IMR-90 (cell line): ENCODE results near the gene WASF1. TPM values are rescaled to one million over a fixed set of nuclear protein-coding genes. Genes with fewer than 3 reads are reported as not detected.

ENCODE experiments used
- ATAC-seq: fragments of 200-7000 bp; cut with Tn5 transposase; 2 replicates; pipeline ENCODE4 v1.9.1; 2020; ENCODE audit warnings: low read depth, mild to moderate bottlenecking, moderate library complexity
- BruUV-seq: library from RNA; stranded (reverse); fragments of 400-500 nt; replicated peaks from 2 replicates; lab custom pipeline; 2021; lab: Mats Ljungman, UMichigan
- CTCF ChIA-PET: fragments of 300-600 bp; formaldehyde crosslinking; extraction: SDS; loops from one replicate; lab custom pipeline; 2021; ENCODE audit warnings: antibody characterized with exemption; lab: Yijun Ruan, JAX
- POLR2A ChIA-PET: fragments of 300-600 bp; sonication (Branson Sonifier 250); formaldehyde crosslinking; loops from one replicate; lab custom pipeline; 2022; ENCODE audit warnings: antibody characterized with exemption; ENCODE audit not compliant: unreplicated experiment; lab: Charles Lee
- DNase-seq: peaks from one replicate; pipeline ENCODE4 v3.0.0; 2013
- H2AFZ ChIP-seq: replicated peaks from 2 replicates; pipeline ENCODE3; 2013; ENCODE audit warnings: low read length, mild to moderate bottlenecking; ENCODE audit not compliant: poor library complexity
- H2AK5ac ChIP-seq: 2 replicates; pipeline ENCODE4 v1.6.1; 2013; ENCODE audit warnings: low read depth, low read length, inconsistent platforms
- H2AK9ac ChIP-seq: replicated peaks from 2 replicates; pipeline ENCODE3; 2013; ENCODE audit warnings: mild to moderate bottlenecking, low read depth, low read length, moderate library complexity; ENCODE audit not compliant: poor library complexity
- H2BK120ac ChIP-seq: 2 replicates; pipeline ENCODE4 v1.6.1; 2013; ENCODE audit warnings: low read depth, low read length, inconsistent platforms
- H2BK15ac ChIP-seq: 3 replicates; pipeline ENCODE4 v1.6.1; 2013; ENCODE audit warnings: low read depth, low read length, inconsistent platforms
- H2BK20ac ChIP-seq: 2 replicates; pipeline ENCODE4 v1.6.1; 2013; ENCODE audit warnings: low read depth, mild to moderate bottlenecking, inconsistent platforms, low read length, moderate library complexity
- H2BK5ac ChIP-seq: 2 replicates; pipeline ENCODE4 v1.6.1; 2013; ENCODE audit warnings: mild to moderate bottlenecking, low read depth, low read length, inconsistent platforms; ENCODE audit not compliant: poor library complexity, severe bottlenecking
- H3K14ac ChIP-seq: replicated peaks from 2 replicates; pipeline ENCODE4 v1.6.1; 2013; ENCODE audit warnings: low read depth, low read length, inconsistent platforms
- H3K18ac ChIP-seq: 2 replicates; pipeline ENCODE4 v1.6.1; 2013; ENCODE audit warnings: low read depth, low read length, control low read depth
- H3K23ac ChIP-seq: 2 replicates; pipeline ENCODE4 v1.6.1; 2013; ENCODE audit warnings: low read depth, low read length, inconsistent platforms
- H3K27ac ChIP-seq: 2 replicates; pipeline ENCODE4 v1.5.1; 2013; ENCODE audit warnings: mild to moderate bottlenecking, control low read depth, low read length; ENCODE audit not compliant: insufficient read depth
- H3K27me3 ChIP-seq: 2 replicates; pipeline ENCODE4 v1.6.1; 2013; ENCODE audit warnings: low read length; ENCODE audit not compliant: control insufficient read depth, insufficient read depth
- H3K36me3 ChIP-seq: 2 replicates; pipeline ENCODE4 v1.6.1; 2013; ENCODE audit warnings: low read length, mixed read lengths; ENCODE audit not compliant: control insufficient read depth, insufficient read depth
- H3K4ac ChIP-seq: 2 replicates; pipeline ENCODE4 v1.6.1; 2013; ENCODE audit warnings: low read depth, low read length, inconsistent platforms
- H3K4me1 ChIP-seq: 2 replicates; pipeline ENCODE4 v1.6.1; 2013; ENCODE audit warnings: low read length, mixed read lengths; ENCODE audit not compliant: control insufficient read depth, insufficient read depth
- H3K4me2 ChIP-seq: 2 replicates; pipeline ENCODE4 v1.6.1; 2013; ENCODE audit warnings: low read depth, mild to moderate bottlenecking, control low read depth, low read length, moderate library complexity
- H3K4me3 ChIP-seq: 2 replicates; pipeline ENCODE4 v1.5.1; 2013; ENCODE audit warnings: low read depth, mild to moderate bottlenecking, control low read depth, low read length, moderate library complexity; ENCODE audit not compliant: insufficient read depth
- H3K56ac ChIP-seq: 2 replicates; pipeline ENCODE4 v1.6.1; 2013; ENCODE audit warnings: low read length, inconsistent platforms; ENCODE audit not compliant: insufficient read depth; ENCODE audit errors: extremely low read depth
- H3K79me1 ChIP-seq, 2 experiments: 2 replicates each; pipeline ENCODE4 v1.6.1; 2013; ENCODE audit warnings: low read length in 2 of 2, inconsistent platforms in 1 of 2, low read depth in 1 of 2
- H3K9ac ChIP-seq: 2 replicates; pipeline ENCODE4 v1.6.1; 2013; ENCODE audit warnings: low read depth, low read length, control low read depth
- H3K9me1 ChIP-seq: 2 replicates; pipeline ENCODE4 v1.6.1; 2013; ENCODE audit warnings: low read length, inconsistent platforms; ENCODE audit not compliant: insufficient read depth
- H3K9me3 ChIP-seq: 2 replicates; pipeline ENCODE4 v1.6.1; 2013; ENCODE audit warnings: low read length; ENCODE audit not compliant: control insufficient read depth, insufficient read depth
- H4K20me1 ChIP-seq: 2 replicates; pipeline ENCODE4 v1.6.1; 2013; ENCODE audit warnings: low read length, inconsistent platforms; ENCODE audit not compliant: insufficient read depth
- H4K5ac ChIP-seq: 2 replicates; pipeline ENCODE4 v1.6.1; 2013; ENCODE audit warnings: mild to moderate bottlenecking, low read depth, low read length, control low read depth
- H4K8ac ChIP-seq, 2 experiments: 2 replicates each; pipeline ENCODE4 v1.6.1; 2013; ENCODE audit warnings: low read depth in 2 of 2, low read length in 2 of 2, control low read depth in 1 of 2, inconsistent platforms in 1 of 2
- H4K91ac ChIP-seq: 2 replicates; pipeline ENCODE4 v1.6.1; 2013; ENCODE audit warnings: low read depth, low read length, inconsistent platforms; ENCODE audit not compliant: insufficient read depth
- BHLHE40 ChIP-seq: fragments of 150-350 bp; IDR thresholded peaks from 2 replicates; pipeline ENCODE4 v1.6.1; 2016; ENCODE audit warnings: mild to moderate bottlenecking, low read depth, low read length
- CEBPB ChIP-seq: IDR thresholded peaks from 2 replicates; pipeline ENCODE4 v1.6.1; 2012; ENCODE audit warnings: low read depth, low read length, improper control_type of control experiment
- CHD1 ChIP-seq: IDR thresholded peaks from 2 replicates; pipeline ENCODE4 v1.6.1; 2012; ENCODE audit warnings: low read depth, low read length, improper control_type of control experiment
- CTCF ChIP-seq: conservative IDR thresholded peaks from 2 replicates; pipeline ENCODE4 v1.5.1; 2012; ENCODE audit warnings: mild to moderate bottlenecking, low read depth, low read length, improper control_type of control experiment
- ELK1 ChIP-seq: fragments of 150-350 bp; IDR thresholded peaks from 2 replicates; pipeline ENCODE4 v1.6.1; 2016; ENCODE audit warnings: low read depth, mild to moderate bottlenecking, low read length, moderate library complexity, borderline replicate concordance
- NFE2L2 ChIP-seq: fragments of 150-350 bp; IDR thresholded peaks from 2 replicates; pipeline ENCODE4 v1.6.1; 2016; ENCODE audit warnings: low read depth, mild to moderate bottlenecking, low read length
- POLR2A ChIP-seq: IDR thresholded peaks from 2 replicates; pipeline ENCODE4 v1.6.1; 2012; ENCODE audit warnings: mild to moderate bottlenecking, low read depth, low read length
- RAD21 ChIP-seq: IDR thresholded peaks from 2 replicates; pipeline ENCODE4 v1.6.1; 2012; ENCODE audit warnings: low read length, improper control_type of control experiment
- RFX5 ChIP-seq: IDR thresholded peaks from 2 replicates; pipeline ENCODE4 v1.8.0; 2012; ENCODE audit warnings: low read depth, mild to moderate bottlenecking, low read length, moderate library complexity
- USF2 ChIP-seq: fragments of 150-350 bp; IDR thresholded peaks from 2 replicates; pipeline ENCODE4 v1.6.1; 2017; ENCODE audit warnings: mild to moderate bottlenecking, antibody characterized with exemption, low read length, low read depth
- WGBS, 2 experiments: methylation state at CpG; one replicate each; pipeline versions ENCODE4 v1.1.5 to v1.1.7; 2013; ENCODE audit warnings: missing lambda C conversion rate in 2 of 2; ENCODE audit not compliant: insufficient read length in 1 of 2; ENCODE audit errors: extremely low coverage in 2 of 2; 5-methylcytosine and 5-hydroxymethylcytosine counted together
- dilution Hi-C: fragments of 300-500 bp; cut with HindIII; formaldehyde crosslinking; loops from one replicate; pipeline ENCODE4 v1.14.3; 2018; ENCODE audit warnings: low sequenced_read_pairs; ENCODE audit not compliant: unreplicated experiment
- in situ Hi-C: fragments of 300-500 bp; cut with MboI; formaldehyde crosslinking; loops from 3 replicates; pipeline ENCODE4 v1.14.3; 2019; ENCODE audit warnings: low sequenced_read_pairs, inconsistent platforms, mixed read lengths
- intact Hi-C: fragments of 100-400 bp; cut with micrococcal nuclease; formaldehyde crosslinking; loops from 2 replicates; pipeline ENCODE4 v1.10.0; 2022
- polyA plus RNA-seq, 3 experiments: library from polyadenylated mRNA; depleted of rRNA; stranded (reverse); fragments of >200 nt; gene quantifications; 2 replicates each; pipeline ENCODE4 v1.2.3, GENCODE V29; 2012; ENCODE audit warnings: low replicate concordance in 1 of 3
- total RNA-seq: library from RNA; depleted of rRNA; stranded (reverse); fragments of >200 nt; gene quantifications from 2 replicates; pipeline ENCODE4 v1.2.3, GENCODE V29; 2012

Gene WASF1
- total and polyA plus RNA-seq, 2 of the 4 experiments (the other 2 are of a cell fraction) = 3.0 to 17.3 TPM

GRCh38 chr6:110178626-110179405, 654 bp downstream of the WASF1 start (continued):
- TF ChIP-seq USF2 (no peak), RFX5 (no peak)

- 90% methylated on average over 2 of the region's 4 CpGs; no CpG with 5 or more reads in 1 of the 2 experiments for WGBS, 2 experiments
- no peak overlapping the region for H3K18ac ChIP-seq
- H3K36me3 ChIP-seq = no peaks in the 10 kb centered on the region
- H2BK20ac ChIP-seq = no peak overlapping the region
- H3K9me1 ChIP-seq = no peaks in the 10 kb centered on the region
- no peak overlapping the region for H3K4me3 ChIP-seq
- in situ Hi-C loops (no loop called here), intact Hi-C loops (no loop called here), dilution Hi-C loops (no loop called here)
- no peak overlapping the region for H2BK5ac ChIP-seq
- no peak overlapping the region for H4K91ac ChIP-seq
- no peak overlapping the region for H3K14ac ChIP-seq
- no peak overlapping the region for H2AFZ ChIP-seq
- H3K9ac ChIP-seq = no peak overlapping the region
- H3K23ac ChIP-seq = no peak overlapping the region
- no TSS peak for BruUV-seq
- DNase-seq = peak; percentile 1
- 0 out of 2 replicates have a peak, but pooled peaks have one; percentile 17 for ATAC-seq
- H4K8ac ChIP-seq = no peak overlapping the region
- H3K9me3 ChIP-seq = no peaks in the 10 kb centered on the region
- H3K27me3 ChIP-seq = no peaks in the 10 kb centered on the region
- peaks cover 14% of the 10 kb centered on the region; the same call in 1 of the 2 replicates for H4K20me1 ChIP-seq
- H3K4ac ChIP-seq = no peak overlapping the region
- H3K27ac ChIP-seq = no peak overlapping the region
- no peak overlapping the region for H4K5ac ChIP-seq
- no peak overlapping the region for H3K56ac ChIP-seq
- H2BK120ac ChIP-seq = no peak overlapping the region
- H3K4me1 ChIP-seq = no peaks in the 10 kb centered on the region
- ChIA-PET CTCF (no interaction called here), POLR2A (no interaction called here)
- H3K79me1 ChIP-seq = peaks cover 10 to 12% of the 10 kb centered on the region in 2 experiments; a peak in 3 of 4 replicates
- no peak overlapping the region for H2AK9ac ChIP-seq
- no peak overlapping the region for H2BK15ac ChIP-seq
- H2AK5ac ChIP-seq = no peak overlapping the region
- no peak overlapping the region for H3K4me2 ChIP-seq
- TF ChIP-seq POLR2A (no peak), CHD1 (no peak), NFE2L2 (no peak), USF2 (no peak), CEBPB (no peak), CTCF (no peak), ELK1 (no peak), BHLHE40 (no peak), RAD21 (no peak)
Measured at GRCh38 chr6:110173506-110174132, 5.9 kb downstream of the WASF1 start.
